HTERT RPE-1 (cell line): Measurements from ENCODE around the gene ZYG11A.

Source experiments
- in situ Hi-C: fragments of 300-500 bp; cut with MboI; formaldehyde crosslinking; loops from 4 replicates; pipeline ENCODE4 v1.14.3; 2020; ENCODE audit warnings: low sequenced_read_pairs

ZYG11A gene

DNA sequence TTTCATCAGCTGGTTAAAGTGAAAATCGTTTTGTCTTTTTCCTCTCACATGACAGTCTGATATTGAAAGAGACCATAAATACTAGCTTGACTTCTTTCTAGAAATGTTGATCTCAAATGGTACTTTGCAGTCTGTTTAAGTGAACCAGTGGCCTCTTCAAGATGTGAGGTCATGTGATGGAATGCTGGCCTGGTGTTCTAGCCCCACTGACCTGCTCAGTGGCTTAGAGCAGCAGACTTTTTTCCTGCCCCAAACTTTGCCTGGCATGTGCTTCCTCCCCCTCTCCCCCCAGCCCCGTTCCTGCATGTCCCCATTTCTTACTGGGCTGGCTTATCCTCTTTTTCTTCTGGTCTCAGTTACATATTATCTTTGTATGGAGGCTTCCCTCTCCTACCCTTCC lies 34.3 kb downstream of the ZYG11A start:
- in situ Hi-C loops: no loop called here

DNA sequence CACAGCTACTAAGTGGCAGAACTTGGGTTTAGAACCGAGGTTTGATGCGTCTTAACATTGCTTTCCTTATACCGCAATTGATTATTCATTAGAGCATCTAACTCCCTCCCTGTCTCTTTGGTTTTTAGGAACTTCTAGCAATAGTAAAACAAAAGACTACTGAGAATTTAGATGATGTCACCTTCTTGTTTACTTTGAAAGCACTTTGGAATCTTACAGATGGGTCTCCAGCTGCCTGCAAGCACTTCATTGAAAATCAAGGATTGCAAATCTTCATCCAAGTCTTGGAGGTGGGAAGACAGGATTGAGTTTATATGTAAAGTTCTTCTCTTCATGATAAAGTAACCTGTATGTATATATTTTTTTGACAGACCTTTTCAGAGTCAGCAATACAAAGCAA lies 35.0 kb downstream of the ZYG11A start:
- in situ Hi-C loops: no loop called here

DNA sequence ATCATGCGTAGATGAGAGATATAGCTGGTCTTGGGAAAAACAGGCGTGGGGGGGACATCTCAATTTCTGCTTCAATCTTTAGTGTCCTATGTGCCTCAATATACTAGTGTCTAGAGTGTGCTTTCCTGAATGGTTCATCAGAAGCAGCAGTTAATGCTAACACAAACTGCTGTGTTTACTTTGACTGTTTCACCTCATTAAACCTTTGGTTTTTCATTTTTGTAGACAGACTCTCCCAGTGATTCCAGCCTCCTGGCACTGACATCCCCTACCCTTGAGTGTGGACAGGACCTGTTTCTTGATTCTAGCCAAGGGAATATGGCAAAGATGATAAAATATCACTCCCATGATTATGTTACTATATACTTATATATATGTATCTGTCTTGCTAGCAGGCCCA lies 37.6 kb downstream of the ZYG11A start:
- in situ Hi-C loops: no loop called here

DNA sequence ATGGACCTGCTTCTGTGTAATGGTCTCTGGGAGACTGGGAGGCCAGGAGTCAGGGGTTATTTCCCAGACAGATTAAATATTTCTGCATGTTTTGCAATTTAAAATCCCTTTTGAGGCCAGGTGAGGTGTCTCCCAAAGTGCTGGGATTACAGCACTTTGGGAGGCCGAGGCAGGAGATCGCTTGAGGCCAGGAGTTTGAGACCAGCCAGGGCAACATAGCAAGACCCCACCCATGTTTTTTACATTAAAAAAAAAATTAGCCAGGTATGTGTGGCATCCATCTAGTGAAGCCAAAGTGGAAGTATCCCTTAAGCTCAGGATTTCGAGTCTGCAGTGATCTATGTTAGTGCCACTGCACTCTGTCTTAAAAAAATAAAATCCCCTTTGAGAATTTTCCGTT lies 44.9 kb downstream of the ZYG11A start:
- in situ Hi-C loops: no loop called here

DNA sequence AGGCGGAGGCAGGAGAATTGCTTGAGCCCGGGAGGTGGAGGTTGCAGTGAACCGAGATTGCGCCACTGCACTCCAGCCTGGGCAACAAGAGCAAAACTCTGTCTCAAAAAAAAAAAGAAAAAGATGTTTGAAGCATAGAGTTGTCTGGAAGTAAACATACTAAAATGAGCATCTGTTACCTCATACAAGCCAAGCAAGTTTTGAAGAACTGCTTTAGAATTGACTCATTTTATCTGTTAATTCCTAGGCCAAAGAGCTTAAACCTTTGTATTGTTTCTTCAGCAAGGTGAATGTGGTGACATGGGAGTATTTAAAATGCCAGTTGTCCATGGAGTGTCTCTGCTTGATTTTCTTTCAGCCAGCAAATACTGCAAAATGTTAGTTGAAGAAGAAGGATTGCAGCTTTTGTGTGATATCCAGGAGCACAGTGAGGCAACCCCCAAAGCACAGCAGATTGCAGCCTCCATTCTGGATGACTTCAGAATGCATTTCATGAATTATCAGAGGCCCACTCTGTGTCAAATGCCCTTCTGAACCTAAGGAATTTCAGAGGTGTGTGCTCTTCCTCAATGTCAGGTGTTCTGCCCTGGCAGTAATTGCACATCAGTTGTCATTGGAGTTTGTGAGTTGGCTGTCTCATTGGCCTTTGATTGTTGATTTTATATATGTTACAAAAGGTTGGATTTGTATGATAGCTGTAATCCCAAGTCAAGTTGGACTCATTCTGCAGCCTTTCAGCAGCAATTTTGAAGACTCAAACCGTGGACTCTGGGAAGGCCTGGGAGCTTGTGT lies 50.1 kb downstream of the ZYG11A start:
- in situ Hi-C loops: no loop called here

DNA sequence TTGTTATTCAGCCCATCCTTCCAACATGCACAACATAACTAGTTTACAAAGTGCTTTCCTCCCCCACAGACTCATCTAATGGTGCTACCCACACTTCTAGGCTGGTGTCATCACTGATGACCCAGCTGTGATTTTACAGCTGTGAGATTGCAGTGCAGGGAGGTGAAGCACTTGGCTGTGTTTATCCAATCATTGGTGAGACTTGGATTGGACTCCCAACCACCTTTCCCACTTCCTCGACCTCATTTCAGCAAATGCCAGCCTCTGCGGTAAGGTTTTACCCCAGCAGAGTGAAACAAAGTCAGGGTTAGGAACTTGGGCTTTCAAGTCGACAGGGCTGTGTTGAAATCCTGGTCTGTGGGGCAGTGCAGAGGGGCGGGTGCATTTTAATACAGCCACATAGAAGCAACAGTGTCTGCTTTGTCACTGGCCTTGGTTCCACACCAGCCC lies 56.9 kb downstream of the ZYG11A start:
- in situ Hi-C loops: no loop called here

DNA sequence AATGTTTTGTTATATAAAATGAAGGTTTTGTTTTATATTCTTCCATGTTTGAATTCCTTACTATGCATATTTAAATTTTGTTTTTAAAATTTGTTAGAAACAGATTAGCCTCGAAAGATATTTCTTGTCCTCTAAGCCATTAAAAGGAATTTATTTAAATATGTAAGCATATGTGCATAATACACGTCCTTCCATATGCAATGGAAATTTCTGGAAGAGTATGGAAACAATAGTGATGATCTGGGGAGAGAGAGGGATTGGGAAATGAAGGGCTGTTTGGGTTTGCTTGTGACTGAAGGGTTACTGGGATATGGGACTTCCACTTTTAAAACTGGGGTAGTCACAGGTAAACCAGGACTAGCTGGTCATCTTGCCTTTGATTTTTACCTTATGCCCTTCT lies 57.8 kb downstream of the ZYG11A start:
- in situ Hi-C loops: no loop called here

DNA sequence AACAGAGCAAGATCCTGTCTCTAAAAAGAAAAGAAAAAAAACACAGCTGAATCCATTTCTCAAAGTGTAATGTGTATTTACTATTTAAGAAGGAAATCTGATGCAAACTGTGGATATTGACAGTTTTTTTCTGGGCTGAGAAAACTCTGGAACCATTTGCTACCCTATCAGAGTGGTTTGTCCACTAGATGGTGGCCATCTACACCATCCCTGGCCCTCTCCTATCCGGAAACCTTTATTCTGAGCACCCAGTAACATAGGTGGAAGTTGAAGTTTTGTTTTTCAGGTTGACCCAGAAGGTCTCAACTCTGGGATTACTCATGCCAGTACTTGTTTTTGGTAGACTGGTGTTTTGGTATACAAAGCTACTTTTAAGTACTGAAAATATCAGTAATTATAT lies 58.8 kb downstream of the ZYG11A start:
- in situ Hi-C loops: no loop called here

DNA sequence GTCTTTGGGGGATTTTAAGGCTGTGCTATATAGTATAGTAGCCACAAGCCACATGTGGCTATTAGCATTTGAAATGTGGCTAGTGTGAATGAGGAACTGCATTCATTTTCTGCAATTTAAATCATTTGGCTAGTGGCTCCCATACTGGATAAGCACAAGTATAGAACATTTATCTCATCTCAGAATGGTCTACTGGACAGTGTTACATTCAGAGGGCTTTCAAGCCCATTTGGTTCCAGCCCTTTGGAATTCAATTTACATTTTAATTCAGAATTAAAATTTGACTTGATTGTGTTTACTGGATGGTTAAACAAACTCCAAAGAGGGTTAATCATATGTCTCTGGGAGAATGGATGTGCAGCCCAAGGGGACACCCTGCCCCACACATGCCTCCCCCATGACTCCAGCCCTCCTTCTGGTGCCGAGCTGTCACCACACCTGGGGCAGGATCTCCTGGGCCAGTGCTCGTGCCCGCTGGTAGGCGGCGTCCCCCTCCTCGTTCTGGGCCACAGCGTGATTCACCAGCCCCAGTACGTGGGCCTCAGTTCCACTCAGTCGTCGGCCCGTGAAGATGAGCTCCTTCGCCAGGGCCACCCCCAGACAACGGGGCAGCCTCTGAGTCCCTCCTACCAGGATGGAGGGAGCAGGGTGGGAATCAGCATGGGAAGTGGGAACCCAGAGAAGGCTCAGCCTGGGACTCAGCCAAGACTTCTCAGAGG lies 61.8 kb downstream of the ZYG11A start:
- in situ Hi-C loops: no loop called here

DNA sequence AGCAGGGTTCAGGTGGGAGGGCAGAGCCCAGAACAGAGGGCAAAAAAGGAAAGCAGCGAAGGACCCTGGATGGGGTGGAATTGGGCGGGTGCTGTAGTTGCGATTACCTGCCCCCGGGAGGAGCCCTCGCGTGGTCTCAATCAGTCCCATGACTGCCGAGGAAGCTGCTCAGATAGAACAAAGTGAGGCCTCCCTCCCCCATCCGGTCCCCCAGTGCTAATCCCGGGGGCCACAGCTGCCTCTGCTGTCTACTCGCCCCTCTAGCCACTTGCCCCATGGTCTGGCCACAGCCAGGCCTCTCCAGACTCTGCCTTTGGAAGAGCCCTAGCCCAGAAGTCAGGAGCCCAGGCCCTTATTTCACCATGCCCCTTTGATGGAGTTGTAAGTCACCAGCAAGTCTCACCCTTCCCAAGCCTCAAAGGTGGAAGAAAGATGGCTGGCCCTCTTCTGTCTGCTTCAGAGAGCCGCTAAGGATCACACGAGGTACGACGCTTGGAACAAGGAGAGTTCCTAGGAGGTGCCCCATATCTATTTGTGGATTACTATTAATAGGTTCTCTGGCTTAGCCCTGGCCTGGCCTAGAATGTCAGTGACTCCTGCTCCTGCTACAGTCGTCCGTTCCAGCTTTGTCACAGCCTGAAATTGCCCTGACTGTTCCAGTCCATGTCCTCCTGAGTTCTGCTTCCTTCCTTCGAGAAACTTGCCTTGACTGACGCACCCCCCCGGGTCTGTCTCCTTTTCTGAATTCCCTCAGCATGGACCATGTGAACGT lies 62.6 kb downstream of the ZYG11A start:
- in situ Hi-C loops: no loop called here

DNA sequence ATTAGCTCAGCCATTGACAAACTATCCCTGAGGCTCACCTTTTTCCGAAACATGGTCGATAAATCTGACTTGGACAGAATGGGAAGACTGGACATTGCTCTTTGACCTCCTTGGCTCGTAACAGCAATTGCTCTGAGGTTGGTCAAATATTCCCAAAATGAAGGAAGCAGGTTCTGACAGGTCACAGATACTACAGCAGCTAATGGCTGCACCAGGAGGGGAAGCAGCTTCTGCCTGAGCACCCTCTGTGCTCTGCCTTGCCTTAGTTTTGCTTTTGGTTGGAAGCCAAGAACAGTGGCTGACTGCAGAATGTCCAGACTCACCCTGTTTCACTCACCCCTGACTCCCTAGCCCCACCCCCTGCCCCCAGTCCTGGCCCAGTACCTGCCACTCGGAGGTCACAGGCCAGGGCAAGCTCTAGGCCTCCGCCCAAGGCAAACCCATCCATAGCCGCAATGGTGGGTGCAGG lies 63.6 kb downstream of the ZYG11A start:
- in situ Hi-C loops: no loop called here

DNA sequence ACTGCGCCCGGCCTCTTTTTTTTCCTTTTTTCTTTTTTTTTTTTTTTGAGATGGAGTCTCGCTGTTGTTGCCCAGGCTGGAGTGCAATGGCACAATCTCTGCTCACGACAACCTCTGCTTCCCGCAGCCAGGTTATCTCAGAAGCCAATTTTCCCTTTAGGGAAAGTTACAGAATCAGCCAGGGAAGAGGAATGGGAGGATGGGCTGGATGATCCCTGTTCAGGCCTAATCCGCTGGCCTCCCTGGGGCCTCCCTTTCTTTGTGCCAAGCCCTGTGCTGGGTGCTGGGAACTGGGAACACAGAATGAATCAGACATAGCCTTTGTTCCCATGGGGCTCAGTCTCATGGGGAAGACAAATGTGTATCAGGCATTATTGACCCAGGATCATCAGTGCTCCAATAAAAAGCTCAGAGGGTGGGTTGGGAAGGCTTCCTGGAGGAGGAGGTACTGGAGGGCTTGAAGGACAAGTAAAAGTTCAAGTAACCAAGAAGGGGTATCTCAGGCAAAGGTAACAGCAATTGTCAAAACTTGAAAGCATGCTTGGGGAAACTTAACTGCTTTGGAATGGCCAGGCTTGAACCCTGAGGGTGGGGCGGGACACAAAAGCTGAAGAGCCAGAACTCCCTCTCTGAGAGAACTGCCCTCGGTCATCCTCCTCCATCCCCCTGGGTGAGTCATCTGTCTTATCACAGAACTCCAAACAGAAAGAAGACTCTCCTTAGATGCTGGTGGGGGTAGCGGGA lies 64.7 kb downstream of the ZYG11A start:
- in situ Hi-C loops: no loop called here

DNA sequence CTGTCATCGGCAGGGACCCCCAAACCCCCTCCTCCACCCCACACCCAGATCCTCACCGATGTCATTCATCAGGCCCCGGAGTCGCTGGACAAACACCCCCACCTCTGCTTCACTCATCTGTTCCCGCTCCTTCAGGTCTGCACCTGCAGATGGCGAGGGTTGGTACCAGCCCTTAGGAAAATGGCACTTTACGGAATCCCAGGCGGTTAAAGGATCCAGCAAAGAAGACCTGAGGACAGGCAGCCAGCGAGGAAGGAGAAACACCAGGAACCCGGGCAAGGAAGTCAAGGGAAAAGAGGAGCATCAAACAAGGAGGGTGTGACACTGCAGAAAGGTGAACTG lies 65.2 kb downstream of the ZYG11A start:
- in situ Hi-C loops: no loop called here

DNA sequence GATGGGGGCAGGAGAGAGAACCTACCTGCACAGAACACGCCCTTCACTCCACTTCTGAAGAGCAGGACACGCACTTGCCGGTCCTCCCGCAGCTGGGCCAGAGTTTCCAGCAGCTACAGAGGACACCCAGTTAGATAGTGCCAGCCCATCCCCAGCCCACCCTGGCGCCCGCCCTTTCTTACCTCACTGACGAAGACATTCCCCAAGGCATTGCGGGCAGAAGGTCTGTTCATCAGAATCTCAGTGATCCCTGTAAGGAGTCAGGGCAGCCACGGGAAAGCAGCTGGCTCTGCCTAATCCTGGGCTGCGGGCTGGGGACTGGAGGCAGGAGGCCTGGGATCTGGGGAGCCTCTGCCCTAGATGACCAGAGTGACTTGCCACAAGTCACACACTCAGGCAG lies 69.0 kb downstream of the ZYG11A start:
- in situ Hi-C loops: no loop called here

DNA sequence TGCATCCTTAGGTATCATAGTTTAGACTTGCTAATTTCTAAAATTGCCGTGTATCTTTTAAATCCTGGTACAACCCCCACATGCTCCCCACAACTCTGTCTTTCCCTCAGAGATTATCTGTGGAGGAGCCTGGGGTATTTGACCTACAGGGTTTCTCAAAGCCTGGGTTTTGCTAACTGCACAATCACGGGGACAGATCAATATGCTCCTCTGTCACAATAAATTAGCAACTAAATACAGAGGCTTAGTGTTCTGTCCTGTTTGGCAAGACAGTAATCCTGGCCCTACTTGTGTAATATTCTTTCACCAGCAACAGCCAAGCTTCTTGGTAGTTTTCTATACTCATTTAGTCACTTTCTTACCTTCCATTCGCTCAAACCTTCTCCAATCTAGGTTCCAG lies 70.5 kb downstream of the ZYG11A start:
- in situ Hi-C loops: no loop called here

DNA sequence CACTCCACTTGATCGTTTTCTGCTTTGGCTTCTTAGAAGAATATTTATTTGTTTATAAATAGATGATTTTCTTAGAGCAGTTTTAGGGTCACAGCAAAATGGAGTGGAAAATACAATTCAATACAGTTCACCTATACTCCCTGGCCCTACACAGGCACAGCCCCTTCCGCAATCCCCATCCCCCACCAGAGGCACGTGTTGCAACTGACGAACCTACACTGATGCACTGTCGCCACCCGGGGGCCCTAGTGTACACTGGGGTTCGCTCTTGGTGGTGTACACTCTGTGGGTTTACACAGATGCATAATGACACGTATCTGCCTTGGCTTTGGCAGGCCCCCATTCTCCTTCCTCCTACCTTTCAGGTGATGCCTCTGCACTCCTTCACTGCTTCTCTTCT lies 71.0 kb downstream of the ZYG11A start:
- in situ Hi-C loops: no loop called here

DNA sequence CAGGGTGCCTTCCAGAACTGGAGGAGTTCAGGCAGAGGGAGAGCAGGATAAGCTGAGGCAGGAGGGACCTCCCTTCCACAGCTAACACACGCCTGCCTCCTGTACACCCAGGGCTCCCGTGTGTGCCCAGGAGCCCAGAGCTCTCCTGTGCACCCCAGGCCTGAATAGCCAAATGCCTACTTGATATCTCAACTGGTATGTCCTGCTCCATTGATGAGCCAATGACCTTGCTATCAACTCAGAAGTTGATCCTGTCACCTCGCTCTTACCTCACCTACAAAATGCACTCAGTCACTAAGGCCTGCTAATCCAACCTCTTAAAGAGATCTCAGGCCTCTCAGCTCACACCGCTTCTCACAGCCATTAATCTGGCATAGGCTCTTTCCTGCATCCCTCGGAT lies 71.9 kb downstream of the ZYG11A start:
- in situ Hi-C loops: no loop called here

DNA sequence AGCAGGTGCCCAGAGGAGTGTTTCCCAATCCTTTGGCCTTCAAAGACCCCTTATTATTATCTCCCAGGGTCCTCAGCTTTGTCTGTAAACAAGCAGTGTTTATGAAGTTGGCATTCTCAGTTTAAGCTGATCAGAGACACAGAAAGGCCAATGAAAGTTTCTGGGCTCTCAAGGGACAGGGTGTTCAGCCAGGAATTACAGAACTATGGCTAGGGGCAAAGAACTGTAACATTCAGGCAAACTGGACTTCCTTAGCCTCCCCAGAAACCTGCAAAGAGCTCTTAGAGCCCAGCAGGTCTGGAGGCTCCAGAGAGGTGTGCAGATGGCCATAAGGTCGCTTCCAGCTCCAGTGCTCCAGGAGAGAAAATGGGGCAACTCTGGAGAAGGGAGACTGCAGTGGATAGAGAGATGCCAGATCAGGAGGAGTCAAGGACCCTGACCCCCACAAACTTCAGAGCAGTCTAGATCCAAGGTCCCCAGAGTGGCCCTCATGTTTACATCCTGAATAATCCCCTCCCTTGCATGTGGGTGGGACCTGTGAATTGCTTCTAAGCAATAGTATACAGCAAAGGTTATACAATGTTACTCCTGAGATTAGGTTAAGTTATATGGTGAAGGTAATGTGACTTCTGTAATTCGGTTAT lies 72.8 kb downstream of the ZYG11A start:
- in situ Hi-C loops: no loop called here

DNA sequence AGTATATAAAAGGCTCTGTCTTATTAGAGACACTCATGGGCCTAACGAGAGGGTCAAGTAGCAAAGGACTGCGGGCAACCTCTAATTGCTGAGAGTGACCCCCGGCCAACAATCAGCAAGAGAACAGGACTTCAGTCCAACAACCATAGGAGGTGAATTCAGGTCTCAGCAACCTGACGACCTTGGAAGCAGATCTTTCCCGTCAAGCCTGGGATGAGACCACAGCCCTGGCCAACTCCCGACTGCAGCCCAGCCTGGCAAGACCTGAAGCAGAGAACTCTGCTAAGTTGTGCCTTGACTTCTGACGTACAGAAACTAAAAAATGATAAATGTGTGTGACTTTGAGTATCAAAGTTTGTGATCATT lies 73.3 kb downstream of the ZYG11A start:
- in situ Hi-C loops: no loop called here

DNA sequence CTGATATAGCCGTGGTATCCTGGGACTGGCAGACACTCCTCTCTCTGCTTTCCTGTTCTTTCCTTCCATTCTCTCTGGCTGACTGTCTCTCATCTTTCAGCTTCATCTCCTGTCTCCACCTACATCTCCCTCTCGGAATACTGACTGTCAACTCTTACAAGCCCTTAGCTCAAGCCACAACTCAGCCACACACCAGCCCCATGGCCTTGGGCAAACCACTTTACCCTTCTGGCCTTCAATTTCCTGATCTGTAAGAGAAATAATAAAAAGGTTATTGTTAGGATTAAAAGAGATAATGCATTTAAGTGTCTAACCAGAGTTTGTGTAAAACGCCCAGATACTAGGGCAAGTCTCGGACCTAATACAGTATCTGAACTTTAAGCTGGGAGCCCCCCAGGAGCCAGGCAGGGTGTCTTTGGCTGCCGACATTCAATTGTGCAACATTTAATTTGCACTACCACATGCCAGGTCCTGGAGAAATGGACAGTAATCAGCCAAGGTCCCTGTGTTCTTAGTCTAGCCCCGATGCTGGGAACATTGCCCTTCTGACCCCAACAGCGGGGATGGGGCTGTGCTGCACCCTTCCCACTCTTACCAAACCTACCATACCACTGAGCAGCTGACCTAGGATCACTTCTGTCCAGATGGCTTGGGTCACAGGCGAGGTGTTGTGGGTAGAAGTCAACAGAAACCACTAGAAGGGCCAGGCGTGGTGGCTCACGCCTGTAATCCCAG lies 73.8 kb downstream of the ZYG11A start:
- in situ Hi-C loops: no loop called here
